HepG2 (cell line): ENCODE results near the gene GEMIN8.

Experiments
- CEBPB ChIP-seq: IDR thresholded peaks from 2 replicates; pipeline ENCODE4 v1.6.1; 2011; ENCODE audit warnings: low read depth, low read length, improper control_type of control experiment, borderline replicate concordance
- CHD4 ChIP-seq: fragments of 200-600 bp; sonication (generic); IDR thresholded peaks from 2 replicates; pipeline ENCODE4 v1.7.0; 2017; ENCODE audit warnings: mild to moderate bottlenecking, low read length, borderline replicate concordance
- GATAD1 ChIP-seq: IDR thresholded peaks from 2 replicates; pipeline ENCODE4 v1.6.1; 2016; ENCODE audit warnings: missing genetic modification reagents, missing compliant biosample characterization
- HNRNPH1 ChIP-seq: fragments of 200-400 bp; formaldehyde crosslinking; optimal IDR thresholded peaks from 2 replicates; pipeline ENCODE3; 2017; ENCODE audit warnings: mild to moderate bottlenecking, low read depth, low read length
- ISL2 ChIP-seq: sonication (generic); formaldehyde crosslinking; IDR thresholded peaks from 2 replicates; pipeline ENCODE4 v1.5.0; 2020; ENCODE audit warnings: missing genetic modification reagents
- MZF1 ChIP-seq: sonication (generic); formaldehyde crosslinking; IDR thresholded peaks from 2 replicates; pipeline ENCODE4 v1.8.1; 2023; ENCODE audit warnings: mild to moderate bottlenecking, missing genetic modification reagents, borderline replicate concordance
- NFIB ChIP-seq: sonication (generic); formaldehyde crosslinking; IDR thresholded peaks from 2 replicates; pipeline ENCODE4 v1.9.0; 2021; ENCODE audit warnings: missing genetic modification reagents, mild to moderate bottlenecking, borderline replicate concordance
- POLR2A ChIP-seq, 2 experiments: IDR thresholded peaks; 2 replicates each; pipeline ENCODE4 v1.6.1; 2011; ENCODE audit warnings: low read depth in 2 of 2, low read length in 2 of 2, mild to moderate bottlenecking in 1 of 2, moderate library complexity in 1 of 2; ENCODE audit not compliant: insufficient read depth in 1 of 2
- SP1 ChIP-seq, 2 experiments: fragments of 450-650 bp in 1 of 2; sonication (generic) in 1 of 2; formaldehyde crosslinking in 1 of 2; IDR thresholded peaks; 2 replicates each; pipeline versions ENCODE4 v1.4.0 to v1.6.1; 2016 to 2020; ENCODE audit warnings: missing genetic modification reagents in 1 of 2
- TF ChIP-seq, protein P1 (sequence below): sonication (generic); formaldehyde crosslinking; IDR thresholded peaks from 2 replicates; pipeline ENCODE4 v1.5.0; 2020; ENCODE audit warnings: mild to moderate bottlenecking, missing genetic modification reagents, moderate library complexity

DNA sequence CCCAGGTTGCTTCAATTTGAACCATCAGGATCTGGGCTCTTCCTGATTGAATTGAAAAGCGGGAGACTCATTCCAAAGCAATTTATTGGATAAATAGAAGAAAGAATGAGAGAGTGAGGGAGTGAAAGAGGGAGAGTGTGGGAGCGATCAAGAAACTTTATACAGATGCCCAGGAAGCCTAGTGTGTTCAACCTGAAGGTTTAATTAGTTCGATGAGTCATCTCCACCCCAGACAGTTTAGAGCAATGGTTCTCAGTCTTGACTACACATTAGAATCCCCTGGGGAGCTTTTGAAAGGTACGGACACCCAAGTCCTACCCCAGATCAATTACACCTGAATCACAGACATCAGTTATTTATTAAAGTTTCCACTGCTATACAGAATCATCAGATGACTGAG lies 61.5 kb downstream of the GEMIN8 start:
- TF ChIP-seq NFIB (CRISPR knock-in tag) (no peak), SP1 (IDR thresholded peaks at IDR 0.05) (no peak), SP1 (CRISPR knock-in tag; IDR thresholded peaks at IDR 0.05) (no peak), CEBPB (no peak), GATAD1 (no peak), CHD4 (no peak), MZF1 (no peak), ISL2 (CRISPR knock-in tag) (no peak), HNRNPH1 (no peak), POLR2A (IDR thresholded peaks at IDR 0.05; ENCODE audit: insufficient read depth in 1 of 2, low read depth in 2 of 2, low read length in 2 of 2) (no peak)
- TF ChIP-seq, protein P1, sequence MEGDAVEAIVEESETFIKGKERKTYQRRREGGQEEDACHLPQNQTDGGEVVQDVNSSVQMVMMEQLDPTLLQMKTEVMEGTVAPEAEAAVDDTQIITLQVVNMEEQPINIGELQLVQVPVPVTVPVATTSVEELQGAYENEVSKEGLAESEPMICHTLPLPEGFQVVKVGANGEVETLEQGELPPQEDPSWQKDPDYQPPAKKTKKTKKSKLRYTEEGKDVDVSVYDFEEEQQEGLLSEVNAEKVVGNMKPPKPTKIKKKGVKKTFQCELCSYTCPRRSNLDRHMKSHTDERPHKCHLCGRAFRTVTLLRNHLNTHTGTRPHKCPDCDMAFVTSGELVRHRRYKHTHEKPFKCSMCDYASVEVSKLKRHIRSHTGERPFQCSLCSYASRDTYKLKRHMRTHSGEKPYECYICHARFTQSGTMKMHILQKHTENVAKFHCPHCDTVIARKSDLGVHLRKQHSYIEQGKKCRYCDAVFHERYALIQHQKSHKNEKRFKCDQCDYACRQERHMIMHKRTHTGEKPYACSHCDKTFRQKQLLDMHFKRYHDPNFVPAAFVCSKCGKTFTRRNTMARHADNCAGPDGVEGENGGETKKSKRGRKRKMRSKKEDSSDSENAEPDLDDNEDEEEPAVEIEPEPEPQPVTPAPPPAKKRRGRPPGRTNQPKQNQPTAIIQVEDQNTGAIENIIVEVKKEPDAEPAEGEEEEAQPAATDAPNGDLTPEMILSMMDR = no peak
